GM21786 (cell line): ENCODE measurements around the gene TAF11L9.
"Not testable (repeated sequence)": the region's sequence is repeated elsewhere in the genome, so short reads cannot be mapped to it uniquely, and the experiment has no call there.

ENCODE experiments used
- ATAC-seq: cut with Tn5 transposase; IDR thresholded peaks from one replicate; pipeline ENCODE4 v1.9.1; 2021; ENCODE audit not compliant: unreplicated experiment

Gene TAF11L9

DNA sequence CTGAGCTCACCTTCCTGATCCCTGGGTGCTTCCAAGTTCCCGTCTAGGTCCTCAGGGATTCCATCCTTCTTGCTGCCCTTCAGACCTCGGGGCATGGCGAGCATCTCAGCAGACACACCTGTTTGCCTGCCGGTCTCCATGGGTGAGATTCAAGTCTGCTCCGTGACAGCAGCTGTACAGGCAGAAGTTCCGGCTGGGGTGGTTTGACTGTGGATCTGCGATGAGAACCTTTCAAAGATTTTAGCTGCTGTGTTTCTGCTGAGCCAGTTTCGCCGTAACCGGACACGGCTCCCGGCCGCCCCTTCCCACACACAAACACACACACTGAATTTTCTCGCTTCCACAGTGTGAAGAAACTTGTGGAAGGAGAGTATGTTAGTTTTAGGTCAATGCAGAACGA lies at the start of gene TAF11L9:
TSS of gene TAF11L9 (minus strand) at position 140 of the 400 bp plus-strand sequence.
- not testable (repeated sequence) for ATAC-seq

DNA sequence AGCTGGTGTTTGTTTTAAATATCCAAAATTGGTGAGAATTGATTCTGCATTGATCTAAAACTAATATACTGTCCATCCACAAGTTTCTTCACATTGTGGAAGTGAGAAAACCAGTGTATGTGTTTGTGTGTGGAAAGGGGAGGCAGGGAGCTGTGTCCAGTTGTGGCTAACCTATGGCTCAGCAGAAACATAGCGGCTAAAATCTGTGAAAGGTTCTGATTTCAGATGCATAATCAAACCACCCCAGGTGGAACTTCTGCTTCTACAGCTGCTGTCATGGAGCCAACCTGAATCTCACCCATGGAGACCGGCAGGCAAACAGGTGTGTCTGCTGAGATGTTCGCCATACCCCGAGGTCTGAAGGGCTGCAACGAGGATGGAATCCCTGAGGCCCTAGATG lies 40.0 kb upstream of the TAF11L9 start, which contains the start of gene TAF11L14:
TSS of gene TAF11L14 (plus strand) at position 301 of the 400 bp plus-strand sequence.
- ATAC-seq = no peak

DNA sequence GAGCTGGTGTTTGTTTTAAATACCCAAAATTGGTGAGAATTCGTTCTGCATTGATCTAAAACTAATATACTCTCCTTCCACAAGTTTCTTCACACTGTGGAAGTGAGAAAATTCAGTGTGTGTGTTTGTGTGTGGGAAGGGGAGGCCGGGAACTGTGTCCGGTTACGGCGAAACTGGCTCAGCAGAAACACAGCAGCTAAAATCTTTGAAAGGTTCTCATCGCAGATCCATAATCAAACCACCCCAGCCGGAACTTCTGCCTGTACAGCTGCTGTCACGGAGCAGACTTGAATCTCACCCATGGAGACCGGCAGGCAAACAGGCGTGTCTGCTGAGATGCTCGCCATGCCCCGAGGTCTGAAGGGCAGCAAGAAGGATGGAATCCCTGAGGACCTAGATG lies 37.6 kb upstream of the TAF11L9 start, which contains the start of gene TAF11L13:
TSS of gene TAF11L13 (plus strand) at position 301 of the 400 bp plus-strand sequence.
- ATAC-seq = not testable (repeated sequence)

DNA sequence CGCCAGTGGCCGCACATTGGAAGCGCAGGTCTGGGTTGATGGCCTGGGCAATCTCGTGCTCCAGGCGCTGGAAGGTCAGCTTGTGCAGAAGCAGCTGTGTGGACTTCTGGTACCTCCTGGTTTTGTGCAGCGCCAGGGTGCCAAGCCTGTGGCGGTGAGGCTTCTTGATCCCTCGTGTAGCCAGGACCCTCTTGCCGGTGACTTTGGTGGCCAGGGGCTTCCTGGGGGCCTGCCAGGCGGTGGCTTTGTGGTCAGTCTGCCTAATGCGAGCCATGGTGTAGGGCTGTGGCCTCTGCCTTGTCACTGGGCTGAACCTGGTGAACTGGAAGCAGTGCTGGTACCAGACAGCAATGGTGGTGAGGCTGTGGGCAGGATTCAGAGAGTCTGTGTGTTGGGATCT lies 31.5 kb upstream of the TAF11L9 start:
- no peak for ATAC-seq

DNA sequence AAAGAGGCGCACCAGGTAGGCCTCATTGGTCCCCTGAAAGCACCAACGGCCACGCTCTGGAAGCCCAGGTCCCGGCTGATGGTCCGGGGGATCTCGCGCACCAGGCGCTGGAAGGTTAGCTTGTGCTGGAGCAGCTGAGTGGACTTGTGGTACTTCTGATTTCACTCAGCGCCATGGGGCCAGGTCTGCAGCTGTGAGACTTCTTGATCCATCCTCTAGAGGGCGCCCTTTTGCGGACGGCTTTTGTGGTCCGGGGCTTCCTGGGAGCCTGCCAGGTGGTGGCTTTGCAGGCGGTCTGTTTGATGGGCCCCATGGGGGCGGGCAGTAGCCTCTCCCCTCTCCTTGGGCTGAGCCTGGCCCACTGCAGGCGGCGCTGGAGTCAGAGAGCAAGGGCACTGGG lies 26.4 kb upstream of the TAF11L9 start:
- ATAC-seq = no peak

DNA sequence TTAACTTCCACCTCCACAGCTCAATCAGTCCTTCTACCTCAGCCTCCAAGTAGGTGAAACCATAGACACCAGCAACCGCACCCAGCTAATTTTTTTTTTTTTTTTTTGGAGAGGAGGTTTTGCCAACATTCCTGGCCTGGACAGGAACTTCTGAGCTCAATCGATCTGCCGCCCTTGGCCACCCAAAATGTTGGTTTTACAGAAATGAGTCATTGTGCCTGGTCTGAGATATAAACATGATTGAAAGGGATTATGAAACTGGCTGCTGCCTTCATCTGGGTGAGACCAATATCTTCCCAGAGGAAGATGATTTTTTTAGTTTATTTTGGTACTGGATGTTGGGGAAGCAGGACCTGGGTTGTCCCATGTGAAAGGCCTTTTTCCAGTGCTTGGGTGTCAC lies 25.2 kb upstream of the TAF11L9 start:
- no peak for ATAC-seq

DNA sequence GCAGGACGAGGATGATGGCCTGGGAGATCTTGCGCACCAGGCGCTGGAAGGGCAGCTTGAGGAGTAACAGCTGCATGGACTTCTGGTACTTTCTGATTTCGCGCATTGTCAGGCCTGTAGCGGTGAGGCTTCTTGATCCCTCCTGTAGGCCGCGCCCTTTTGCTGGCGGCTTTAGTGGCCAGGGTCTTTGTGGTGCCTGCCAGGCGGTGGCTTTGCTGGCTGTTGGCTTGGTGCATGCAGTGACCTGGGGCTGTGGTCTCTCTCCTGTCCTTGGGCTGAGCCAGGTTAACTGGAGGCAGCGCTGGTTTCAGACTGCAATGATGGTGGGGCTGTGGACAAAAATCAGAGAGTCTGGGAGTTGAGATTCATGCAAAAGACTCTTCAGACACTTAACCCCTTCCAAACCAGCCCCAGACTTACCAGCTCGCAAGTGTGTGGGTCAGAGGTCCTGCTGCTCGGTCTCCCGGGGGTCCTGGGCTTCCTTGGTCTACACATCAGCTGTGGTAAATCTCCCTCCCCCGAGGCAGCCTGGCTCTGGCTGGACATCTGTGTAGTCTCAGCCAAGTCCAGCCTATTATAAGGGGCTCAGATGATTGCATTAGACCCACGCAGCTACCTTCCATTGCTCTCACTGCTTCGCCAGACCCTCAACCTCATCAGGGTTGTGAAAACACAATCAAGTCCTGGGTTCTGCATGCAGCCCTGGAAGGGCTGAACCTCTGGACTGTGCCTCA lies 20.8 kb upstream of the TAF11L9 start:
- no peak for ATAC-seq

DNA sequence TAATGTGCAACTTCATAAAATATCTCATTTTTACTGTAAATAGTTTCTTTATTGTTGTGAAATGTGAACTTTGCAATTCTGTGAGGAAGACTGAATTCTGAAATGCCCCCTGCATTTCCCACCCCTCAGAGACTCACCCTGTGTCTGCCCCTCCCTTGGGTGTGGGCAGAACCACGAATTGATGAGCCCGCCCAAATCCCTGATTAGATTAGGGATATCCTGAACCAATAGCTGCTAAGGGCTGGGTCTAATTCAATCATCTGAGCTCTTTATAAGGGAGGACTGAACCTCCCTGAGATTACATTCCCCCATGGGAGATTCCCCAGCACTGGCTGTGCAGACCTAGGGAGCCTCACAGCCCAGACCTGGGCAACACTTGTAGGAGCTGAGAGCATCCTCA lies 15.9 kb upstream of the TAF11L9 start, which contains the start of gene TAF11L12:
TSS of gene TAF11L12 (plus strand) at position 301 of the 400 bp plus-strand sequence.
- not testable (repeated sequence) for ATAC-seq

DNA sequence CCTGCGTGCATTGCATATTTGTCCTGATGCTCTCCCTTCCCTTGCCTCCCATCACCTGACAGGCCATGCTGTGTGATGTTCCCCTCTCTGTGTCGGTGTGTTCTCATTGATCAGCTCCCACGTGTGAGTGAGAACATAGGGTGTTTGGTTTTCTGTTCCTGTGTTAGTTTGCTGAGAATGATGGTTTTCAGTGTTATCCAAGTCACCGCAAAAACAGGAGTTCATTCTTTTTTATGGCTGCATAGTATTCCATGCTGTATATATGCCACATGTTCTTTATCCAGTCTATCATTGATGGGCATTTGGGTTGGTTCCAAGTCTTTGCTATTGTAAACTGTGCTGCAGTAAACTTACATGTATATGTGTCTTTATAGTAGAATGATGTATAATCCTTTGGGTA lies 13.3 kb upstream of the TAF11L9 start:
- not testable (repeated sequence) for ATAC-seq

DNA sequence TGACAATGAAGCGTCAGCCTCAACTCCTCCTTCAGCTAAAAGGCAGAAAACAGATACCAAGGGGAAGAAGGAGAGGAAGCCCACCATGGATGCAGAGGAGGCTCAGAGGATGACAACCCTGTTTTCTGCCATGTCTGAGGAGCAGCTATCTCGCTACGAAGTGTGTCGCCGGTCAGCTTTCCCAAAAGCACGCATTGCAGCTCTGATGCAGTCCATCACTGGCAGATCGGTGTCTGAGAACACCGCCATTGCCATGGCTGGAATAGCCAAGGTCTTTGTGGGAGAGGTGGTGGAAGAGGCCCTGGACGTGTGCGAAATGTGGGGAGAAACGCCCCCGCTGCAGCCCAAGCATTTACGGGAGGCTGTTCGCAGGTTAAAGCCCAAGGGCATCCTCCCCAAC lies 10.8 kb upstream of the TAF11L9 start:
- ATAC-seq = no peak

DNA sequence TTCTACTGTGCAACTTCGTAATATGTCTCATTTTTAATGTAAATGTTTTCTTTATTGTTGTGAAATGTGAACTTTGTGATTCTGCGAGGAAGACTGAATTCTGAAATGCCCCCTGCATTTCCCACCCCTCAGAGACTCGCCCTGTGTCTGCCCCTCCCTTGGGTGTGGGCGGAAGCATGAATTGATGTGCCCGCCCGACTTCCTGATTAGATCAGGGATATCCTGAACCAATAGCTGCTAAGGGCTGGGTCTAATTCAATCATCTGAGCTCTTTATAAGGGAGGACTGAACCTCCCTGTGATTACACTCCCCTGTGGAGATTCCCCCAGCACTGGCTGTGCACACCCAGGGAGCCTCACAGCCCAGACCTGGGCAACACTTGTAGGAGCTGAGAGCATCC lies 9.7 kb upstream of the TAF11L9 start, which contains the start of gene TAF11L11:
TSS of gene TAF11L11 (plus strand) at position 304 of the 400 bp plus-strand sequence.
- ATAC-seq = not testable (repeated sequence)

DNA sequence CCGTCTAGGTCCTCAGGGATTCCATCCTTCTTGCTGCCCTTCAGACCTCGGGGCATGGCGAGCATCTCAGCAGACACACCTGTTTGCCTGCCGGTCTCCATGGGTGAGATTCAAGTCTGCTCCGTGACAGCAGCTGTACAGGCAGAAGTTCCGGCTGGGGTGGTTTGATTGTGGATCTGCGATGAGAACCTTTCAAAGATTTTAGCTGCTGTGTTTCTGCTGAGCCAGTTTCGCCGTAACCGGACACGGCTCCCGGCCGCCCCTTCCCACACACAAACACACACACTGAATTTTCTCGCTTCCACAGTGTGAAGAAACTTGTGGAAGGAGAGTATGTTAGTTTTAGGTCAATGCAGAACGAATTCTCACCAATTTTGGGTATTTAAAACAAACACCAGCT lies 3.5 kb upstream of the TAF11L9 start, which contains the start of gene TAF11L10:
TSS of gene TAF11L10 (minus strand) at position 101 of the 400 bp plus-strand sequence.
- not testable (repeated sequence) for ATAC-seq

DNA sequence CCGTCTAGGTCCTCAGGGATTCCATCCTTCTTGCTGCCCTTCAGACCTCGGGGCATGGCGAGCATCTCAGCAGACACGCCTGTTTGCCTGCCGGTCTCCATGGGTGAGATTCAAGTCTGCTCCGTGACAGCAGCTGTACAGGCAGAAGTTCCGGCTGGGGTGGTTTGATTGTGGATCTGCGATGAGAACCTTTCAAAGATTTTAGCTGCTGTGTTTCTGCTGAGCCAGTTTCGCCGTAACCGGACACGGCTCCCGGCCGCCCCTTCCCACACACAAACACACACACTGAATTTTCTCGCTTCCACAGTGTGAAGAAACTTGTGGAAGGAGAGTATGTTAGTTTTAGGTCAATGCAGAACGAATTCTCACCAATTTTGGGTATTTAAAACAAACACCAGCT lies 3.3 kb downstream of the TAF11L9 start, which contains the start of gene TAF11L8:
TSS of gene TAF11L8 (minus strand) at position 101 of the 400 bp plus-strand sequence.
- not testable (repeated sequence) for ATAC-seq

DNA sequence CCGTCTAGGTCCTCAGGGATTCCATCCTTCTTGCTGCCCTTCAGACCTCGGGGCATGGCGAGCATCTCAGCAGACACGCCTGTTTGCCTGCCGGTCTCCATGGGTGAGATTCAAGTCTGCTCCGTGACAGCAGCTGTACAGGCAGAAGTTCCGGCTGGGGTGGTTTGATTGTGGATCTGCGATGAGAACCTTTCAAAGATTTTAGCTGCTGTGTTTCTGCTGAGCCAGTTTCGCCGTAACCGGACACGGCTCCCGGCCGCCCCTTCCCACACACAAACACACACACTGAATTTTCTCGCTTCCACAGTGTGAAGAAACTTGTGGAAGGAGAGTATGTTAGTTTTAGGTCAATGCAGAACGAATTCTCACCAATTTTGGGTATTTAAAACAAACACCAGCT lies 8.5 kb downstream of the TAF11L9 start, which contains the start of gene TAF11L7:
TSS of gene TAF11L7 (minus strand) at position 101 of the 400 bp plus-strand sequence.
- ATAC-seq = not testable (repeated sequence)
